Hepatocyte (in vitro differentiated cells): ENCODE measurements around the gene PGC.

Experiments used
- CTCF ChIP-seq: fragments of 200-600 bp; sonication (generic); IDR thresholded peaks from 2 replicates; pipeline ENCODE4 v1.5.1; 2016; ENCODE audit warnings: antibody characterized with exemption, mild to moderate bottlenecking; ENCODE audit not compliant: poor library complexity
- EZH2 ChIP-seq: fragments of 200-600 bp; sonication (generic); IDR thresholded peaks from 2 replicates; pipeline ENCODE4 v1.6.1; 2016; ENCODE audit warnings: antibody characterized with exemption, mild to moderate bottlenecking, borderline replicate concordance
- EZH2phosphoT487 ChIP-seq: fragments of 200-600 bp; sonication (generic); IDR thresholded peaks from one replicate; pipeline ENCODE4 v1.6.1; 2018; ENCODE audit warnings: antibody characterized with exemption, mild to moderate bottlenecking, low read depth, moderate library complexity; ENCODE audit not compliant: unreplicated experiment, severe bottlenecking

GRCh38 chr6:41769376-41769775 lies 22.2 kb upstream of the PGC start:
- TF ChIP-seq CTCF (no peak), EZH2 (no peak), EZH2phosphoT487 (no peak)
